Keratinocyte (primary cell): Measurements from ENCODE around the gene ST8SIA2.

Experiments used
- EZH2 ChIP-seq: IDR thresholded peaks from one replicate; pipeline ENCODE4 v1.6.1; 2012; ENCODE audit warnings: inconsistent platforms, mild to moderate bottlenecking, low read length, moderate library complexity
- TF ChIP-seq, protein P1 (sequence below), 3 experiments: IDR thresholded peaks in 1 of 3; conservative IDR thresholded peaks in 1 of 3; optimal IDR thresholded peaks in 1 of 3; 2 replicates in 2 of 3; 3 replicates in 1 of 3; pipeline versions ENCODE3 to v1.5.1; 2011; ENCODE audit warnings: low read length in 3 of 3, mild to moderate bottlenecking in 3 of 3, moderate library complexity in 2 of 3, control low read depth in 1 of 3, inconsistent platforms in 1 of 3; ENCODE audit not compliant: insufficient read depth in 2 of 3; ENCODE audit errors: extremely low read depth in 1 of 3

DNA sequence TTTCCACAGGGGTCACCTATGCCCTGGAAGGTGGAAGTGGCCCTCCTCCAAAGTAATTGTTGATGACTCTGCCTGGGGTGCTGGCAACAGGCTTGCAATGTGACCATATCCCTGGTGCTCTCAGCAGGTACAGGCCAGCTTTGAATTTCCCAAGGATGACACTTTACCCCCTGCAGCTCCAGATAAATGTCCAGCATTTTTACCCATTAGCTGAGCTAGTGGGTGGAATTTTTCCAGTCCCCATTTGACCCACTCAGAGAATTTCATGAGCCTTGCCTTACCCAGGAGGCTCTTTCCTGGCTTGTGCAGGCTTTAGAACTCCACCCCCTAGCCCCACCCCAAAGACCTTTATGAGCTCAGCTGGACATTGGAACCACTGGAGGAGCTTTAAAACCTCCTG, 77.6 kb downstream of the ST8SIA2 start:
- TF ChIP-seq, protein P1, sequence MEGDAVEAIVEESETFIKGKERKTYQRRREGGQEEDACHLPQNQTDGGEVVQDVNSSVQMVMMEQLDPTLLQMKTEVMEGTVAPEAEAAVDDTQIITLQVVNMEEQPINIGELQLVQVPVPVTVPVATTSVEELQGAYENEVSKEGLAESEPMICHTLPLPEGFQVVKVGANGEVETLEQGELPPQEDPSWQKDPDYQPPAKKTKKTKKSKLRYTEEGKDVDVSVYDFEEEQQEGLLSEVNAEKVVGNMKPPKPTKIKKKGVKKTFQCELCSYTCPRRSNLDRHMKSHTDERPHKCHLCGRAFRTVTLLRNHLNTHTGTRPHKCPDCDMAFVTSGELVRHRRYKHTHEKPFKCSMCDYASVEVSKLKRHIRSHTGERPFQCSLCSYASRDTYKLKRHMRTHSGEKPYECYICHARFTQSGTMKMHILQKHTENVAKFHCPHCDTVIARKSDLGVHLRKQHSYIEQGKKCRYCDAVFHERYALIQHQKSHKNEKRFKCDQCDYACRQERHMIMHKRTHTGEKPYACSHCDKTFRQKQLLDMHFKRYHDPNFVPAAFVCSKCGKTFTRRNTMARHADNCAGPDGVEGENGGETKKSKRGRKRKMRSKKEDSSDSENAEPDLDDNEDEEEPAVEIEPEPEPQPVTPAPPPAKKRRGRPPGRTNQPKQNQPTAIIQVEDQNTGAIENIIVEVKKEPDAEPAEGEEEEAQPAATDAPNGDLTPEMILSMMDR (optimal IDR thresholded peaks at IDR 0.05 in 1 of 3, IDR thresholded peaks at IDR 0.05 in 1 of 3, conservative IDR thresholded peaks at IDR 0.05 in 1 of 3; ENCODE audit: extremely low read depth in 1 of 3, insufficient read depth in 2 of 3, low read length in 3 of 3): no peak
- no peak for TF ChIP-seq EZH2
